Mammary epithelial cell (primary cell): ENCODE results near the gene GBP2.

Source experiments
- CTCF ChIP-seq, 2 donors: IDR thresholded peaks in 1 of 2; conservative IDR thresholded peaks in 1 of 2; 2 replicates each; pipeline ENCODE4 v1.5.1; 2011 to 2012; ENCODE audit warnings: inconsistent platforms in 2 of 2, low read length in 2 of 2, mild to moderate bottlenecking in 2 of 2, control low read depth in 1 of 2, low read depth in 1 of 2; ENCODE audit not compliant: insufficient read depth in 1 of 2; ENCODE audit errors: extremely low read depth in 1 of 2
- EZH2 ChIP-seq: IDR thresholded peaks from 2 replicates; pipeline ENCODE4 v1.6.1; 2012; ENCODE audit warnings: low read length, inconsistent platforms, borderline replicate concordance

GRCh38 chr1:89068291-89068690 is 57.6 kb downstream of the GBP2 start:
- TF ChIP-seq CTCF (conservative IDR thresholded peaks at IDR 0.05 in 1 of 2, IDR thresholded peaks at IDR 0.05 in 1 of 2; ENCODE audit: extremely low read depth in 1 of 2, insufficient read depth in 1 of 2, low read depth in 1 of 2, low read length in 2 of 2) (no peak), EZH2 (no peak)
